Keratinocyte (primary cell): ENCODE data around the gene MED15. TPM values are rescaled to one million over a fixed set of nuclear protein-coding genes. Genes with fewer than 3 reads are reported as not detected.

Experiments
- DNase-seq: peaks from one replicate; pipeline ENCODE4 v3.0.0-alpha.2; 2011; ENCODE audit warnings: low read depth, missing footprints, low spot score
- FAIRE-seq: peaks from 2 replicates; lab custom pipeline; 2011; peaks lifted over from hg19 to GRCh38; lab: Jason Lieb, UNC
- H2AFZ ChIP-seq: 2 replicates; pipeline ENCODE4 v1.6.0; 2012; ENCODE audit warnings: low read length, control low read depth, inconsistent platforms; ENCODE audit not compliant: control insufficient read depth
- H3K27ac ChIP-seq: 2 replicates; pipeline ENCODE4 v1.5.1; 2011; ENCODE audit warnings: low read length; ENCODE audit not compliant: control insufficient read depth, insufficient read depth
- H3K27me3 ChIP-seq: 3 replicates; pipeline ENCODE4 v1.6.0; 2011; ENCODE audit warnings: low read length; ENCODE audit not compliant: control insufficient read depth, insufficient read depth; ENCODE audit errors: extremely low read depth
- H3K36me3 ChIP-seq, 2 experiments: 2 replicates in 1 of 2; 3 replicates in 1 of 2; pipeline ENCODE4 v1.5.1; 2011; ENCODE audit warnings: low read length in 2 of 2, mild to moderate bottlenecking in 1 of 2; ENCODE audit not compliant: control insufficient read depth in 2 of 2, insufficient read depth in 2 of 2; ENCODE audit errors: extremely low read depth in 1 of 2
- H3K4me1 ChIP-seq: 3 replicates; pipeline ENCODE4 v1.5.1; 2011; ENCODE audit warnings: low read length; ENCODE audit not compliant: control insufficient read depth, insufficient read depth; ENCODE audit errors: extremely low read depth
- H3K4me2 ChIP-seq: 3 replicates; pipeline ENCODE4 v1.6.0; 2011; ENCODE audit warnings: low read depth, low read length; ENCODE audit not compliant: control insufficient read depth, insufficient read depth; ENCODE audit errors: extremely low read depth
- H3K4me3 ChIP-seq, 3 experiments: fragments of 200-600 bp in 1 of 3; sonication (generic) in 1 of 3; 2 replicates in 2 of 3; 3 replicates in 1 of 3; pipeline ENCODE4 v1.5.1; 2011 to 2016; ENCODE audit warnings: low read length in 3 of 3, mild to moderate bottlenecking in 3 of 3, control low read depth in 2 of 3, inconsistent platforms in 1 of 3, low read depth in 1 of 3, mixed read lengths in 1 of 3, mixed run types in 1 of 3, moderate library complexity in 1 of 3; ENCODE audit not compliant: control insufficient read depth in 2 of 3, insufficient read depth in 2 of 3; ENCODE audit errors: extremely low read depth in 1 of 3
- H3K79me2 ChIP-seq: 2 replicates; pipeline ENCODE4 v1.6.0; 2012; ENCODE audit warnings: low read length; ENCODE audit not compliant: control insufficient read depth, insufficient read depth
- H3K9ac ChIP-seq: 3 replicates; pipeline ENCODE4 v1.6.0; 2011; ENCODE audit warnings: low read length; ENCODE audit not compliant: control insufficient read depth, insufficient read depth; ENCODE audit errors: extremely low read depth
- H3K9me1 ChIP-seq: 3 replicates; pipeline ENCODE4 v1.6.0; 2011; ENCODE audit warnings: low read length; ENCODE audit not compliant: control insufficient read depth, insufficient read depth; ENCODE audit errors: extremely low read depth
- H3K9me3 ChIP-seq: 2 replicates; pipeline ENCODE4 v1.5.1; 2012; ENCODE audit warnings: low read depth, low read length; ENCODE audit not compliant: control insufficient read depth
- H4K20me1 ChIP-seq: 3 replicates; pipeline ENCODE4 v1.6.0; 2011; ENCODE audit warnings: low read length; ENCODE audit not compliant: control insufficient read depth, insufficient read depth; ENCODE audit errors: extremely low read depth
- CTCF ChIP-seq, 3 experiments: IDR thresholded peaks in 1 of 3; conservative IDR thresholded peaks in 1 of 3; optimal IDR thresholded peaks in 1 of 3; 2 replicates in 2 of 3; 3 replicates in 1 of 3; pipeline versions ENCODE3 to v1.5.1; 2011; ENCODE audit warnings: low read length in 3 of 3, mild to moderate bottlenecking in 3 of 3, moderate library complexity in 2 of 3, control low read depth in 1 of 3, inconsistent platforms in 1 of 3; ENCODE audit not compliant: insufficient read depth in 2 of 3; ENCODE audit errors: extremely low read depth in 1 of 3
- EZH2 ChIP-seq: IDR thresholded peaks from one replicate; pipeline ENCODE4 v1.6.1; 2012; ENCODE audit warnings: inconsistent platforms, mild to moderate bottlenecking, low read length, moderate library complexity
- dilution Hi-C: fragments of 300-500 bp; cut with MboI; formaldehyde crosslinking; loops from one replicate; pipeline ENCODE4 v1.7.0; 2020; ENCODE audit warnings: low sequenced_read_pairs; ENCODE audit not compliant: extremely low pct_ligation_motif_present
- polyA plus RNA-seq, 5 experiments: library from polyadenylated mRNA; depleted of rRNA in 3 of 5; stranded (reverse) in 3 of 5; stranded (forward) in 1 of 5; unstranded in 1 of 5; fragments of >200 nt; gene quantifications; 1 replicate in 1 of 5; 2 replicates in 3 of 5; 3 replicates in 1 of 5; pipeline versions ENCODE4 v1.2.1 to v1.2.3, GENCODE V29; 2011 to 2012; ENCODE audit warnings: missing spikeins in 2 of 5, low read depth in 1 of 5, low replicate concordance in 1 of 5

MED15 gene
- polyA plus RNA-seq, 1 donor (not counting 4 experiments of a cell fraction or from before 2014, with no cell fraction given) = 24.9 TPM

DNA sequence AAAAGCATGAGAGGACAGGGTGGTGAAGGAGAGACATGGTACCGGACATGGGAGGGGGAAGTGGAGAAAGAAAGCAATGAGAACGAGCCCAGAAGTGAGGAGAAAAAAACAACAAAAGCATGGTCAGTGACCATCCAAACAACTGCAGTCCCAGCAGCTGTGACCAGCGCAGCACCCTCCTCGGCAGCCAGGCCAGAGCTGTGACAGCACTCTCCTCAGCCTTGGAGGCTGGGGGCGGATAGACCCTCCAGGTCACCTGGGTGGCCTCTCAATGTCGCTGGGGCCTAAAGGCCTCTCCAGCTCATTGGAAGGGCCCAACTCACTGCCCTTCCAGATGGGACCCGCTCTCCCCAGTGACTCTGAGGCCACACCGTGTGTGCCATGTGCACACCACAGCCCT is 103.3 kb downstream of the MED15 start:
- no peak overlapping the region for H3K4me3 ChIP-seq
- H3K27ac ChIP-seq = no peak overlapping the region
- no peaks in the 10 kb centered on the region for H3K9me1 ChIP-seq
- dilution Hi-C loops = no loop called here
- H4K20me1 ChIP-seq = no peaks in the 10 kb centered on the region
- no peak overlapping the region for H3K9ac ChIP-seq
- H3K4me1 ChIP-seq = no peaks in the 10 kb centered on the region
- no peak for FAIRE-seq
- no peak overlapping the region for H3K4me2 ChIP-seq
- DNase-seq = no peak
- H3K27me3 ChIP-seq = peaks cover 22% of the 10 kb centered on the region
- no peaks in the 10 kb centered on the region for H3K36me3 ChIP-seq
- no peaks in the 10 kb centered on the region for H3K79me2 ChIP-seq
- no peak overlapping the region for H2AFZ ChIP-seq
- no peak for TF ChIP-seq EZH2
- no peaks in the 10 kb centered on the region for H3K9me3 ChIP-seq

GRCh38 chr22:20611418-20611817 is 104.0 kb downstream of the MED15 start:
- Histone ChIP-seq H3K9me3 (no peaks in the 10 kb centered on the region), H3K27ac (no peak overlapping the region), H3K4me3 (no peak overlapping the region), H3K27me3 (peaks cover 22% of the 10 kb centered on the region), H3K9me1 (no peaks in the 10 kb centered on the region), H3K79me2 (no peaks in the 10 kb centered on the region), H3K4me1 (no peaks in the 10 kb centered on the region), H2AFZ (no peak overlapping the region), H3K36me3 (no peaks in the 10 kb centered on the region), H4K20me1 (no peaks in the 10 kb centered on the region), H3K9ac (no peak overlapping the region), H3K4me2 (no peak overlapping the region)
- no peak for DNase-seq
- TF ChIP-seq CTCF (optimal IDR thresholded peaks at IDR 0.05 in 1 of 3, IDR thresholded peaks at IDR 0.05 in 1 of 3, conservative IDR thresholded peaks at IDR 0.05 in 1 of 3; ENCODE audit: extremely low read depth in 1 of 3, insufficient read depth in 2 of 3, low read length in 3 of 3) (no peak), EZH2 (no peak)
- dilution Hi-C loops = no loop called here
- FAIRE-seq = no peak

- H4K20me1 ChIP-seq = no peaks in the 10 kb centered on the region
- H3K9ac ChIP-seq = no peak overlapping the region
- H3K9me3 ChIP-seq = no peaks in the 10 kb centered on the region
- H3K4me2 ChIP-seq = no peak overlapping the region
- DNase-seq (no peak), FAIRE-seq (no peak)
- H3K36me3 ChIP-seq = no peaks in the 10 kb centered on the region
- dilution Hi-C loops = no loop called here
- H3K9me1 ChIP-seq = no peaks in the 10 kb centered on the region
- TF ChIP-seq EZH2 = no peak
- no peak for TF ChIP-seq CTCF (optimal IDR thresholded peaks at IDR 0.05 in 1 of 3, IDR thresholded peaks at IDR 0.05 in 1 of 3, conservative IDR thresholded peaks at IDR 0.05 in 1 of 3; ENCODE audit: extremely low read depth in 1 of 3, insufficient read depth in 2 of 3, low read length in 3 of 3)
- no peak overlapping the region for H3K27ac ChIP-seq
- no peaks in the 10 kb centered on the region for H3K4me1 ChIP-seq
- no peaks in the 10 kb centered on the region for H3K79me2 ChIP-seq
- no peak overlapping the region for H2AFZ ChIP-seq
- H3K4me3 ChIP-seq = no peak overlapping the region
- H3K27me3 ChIP-seq = peaks cover 11% of the 10 kb centered on the region
These were observed 105.9 kb downstream of the MED15 start for GRCh38 chr22:20613301-20613700.
